ENCODE measurements around the gene CUL4B.
"Not testable (repeated sequence)": the region's sequence is repeated elsewhere in the genome, so short reads cannot be mapped to it uniquely, and the experiment has no call there.

The CUL4B gene

GRCh38 chrX:120560842-120561633, at the start of gene CUL4B:
Gene CUL4B, minus strand, starts transcription at chrX:120560962. Its CDS starts 324 bp downstream, at chrX:120560638.
- DNase-seq (ENCODE audit: low read depth) = peak; percentile 97

GRCh38 chrX:120604361-120604782, 43.6 kb upstream of the CUL4B start:
- peak; percentile 71 for DNase-seq (ENCODE audit: low read depth)

GRCh38 chrX:120603707-120604360, 43.1 kb upstream of the CUL4B start, which contains the start of gene MCTS1:
Gene MCTS1, plus strand, starts transcription at chrX:120604101. Its CDS starts 136 bp downstream, at chrX:120604237.
- peak; percentile 97 for DNase-seq (ENCODE audit: low read depth)

GRCh38 chrX:120585702-120586101, 24.9 kb upstream of the CUL4B start:
- no peak for DNase-seq (ENCODE audit: low read depth)

DNA sequence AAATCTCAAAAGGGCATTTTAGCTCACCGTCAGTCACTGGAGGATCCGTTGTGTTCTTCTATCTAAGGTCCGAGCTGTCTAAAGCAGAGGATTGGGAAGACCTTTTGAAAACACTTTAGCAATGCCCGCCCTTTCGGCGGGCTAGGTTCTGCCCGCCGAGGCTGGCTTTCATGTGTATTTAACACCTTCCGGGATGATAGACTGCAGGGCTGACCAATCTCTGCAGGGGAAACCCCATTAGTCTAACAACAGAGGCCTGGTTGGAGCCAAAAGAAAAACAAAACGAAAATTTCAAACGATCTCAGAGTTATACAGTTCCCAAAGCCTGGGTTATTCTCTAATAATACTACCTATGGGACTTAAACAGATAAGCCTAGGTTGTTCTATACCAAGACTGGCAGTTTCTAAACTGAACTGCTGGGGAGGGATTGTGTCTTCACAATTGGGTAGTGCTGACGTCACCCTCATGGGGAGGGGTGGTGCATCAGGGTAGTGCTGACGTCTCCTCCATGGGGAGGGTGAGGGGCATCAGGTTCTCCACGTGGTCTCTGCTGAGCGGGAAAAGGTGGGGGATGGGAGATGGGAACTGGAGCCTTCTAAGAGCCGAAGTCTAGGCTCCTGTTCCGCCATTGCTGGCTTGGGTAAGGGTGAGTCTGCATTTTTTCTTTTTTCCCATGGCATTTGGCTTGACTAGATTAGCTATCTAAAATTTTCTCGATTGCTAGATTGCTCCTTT, 14.8 kb upstream of the CUL4B start:
- DNase-seq (ENCODE audit: low read depth) = no peak

GRCh38 chrX:120573806-120574205, 13.0 kb upstream of the CUL4B start:
- DNase-seq (ENCODE audit: low read depth) = not testable (repeated sequence)

GRCh38 chrX:120570011-120570600, 9.3 kb upstream of the CUL4B start:
- DNase-seq (ENCODE audit: low read depth) = no peak

DNA sequence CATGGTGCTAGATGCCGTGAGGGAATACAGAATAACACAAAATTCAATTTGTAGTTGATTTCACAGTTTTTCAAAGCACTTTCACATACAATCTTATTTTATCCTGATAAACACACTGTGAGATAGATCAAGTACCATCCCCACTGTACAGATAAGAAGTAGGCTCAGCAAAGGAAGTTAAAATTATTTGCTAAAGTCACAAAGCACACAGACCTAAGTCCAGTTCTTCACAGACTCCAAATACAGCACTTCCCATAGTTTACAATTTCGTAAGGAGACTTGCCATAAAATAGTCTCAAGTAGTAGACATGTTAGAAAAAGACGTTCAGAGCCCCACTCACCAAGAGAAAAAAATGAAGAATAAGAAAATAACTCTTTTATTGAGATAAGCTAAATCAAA, 7.8 kb upstream of the CUL4B start:
- DNase-seq (ENCODE audit: low read depth) = no peak

GRCh38 chrX:120568035-120568434, 7.3 kb upstream of the CUL4B start:
- no peak for DNase-seq (ENCODE audit: low read depth)

- no peak for DNase-seq (ENCODE audit: low read depth)
Observed at GRCh38 chrX:120566817-120567216, 6.1 kb upstream of the CUL4B start.

GRCh38 chrX:120564925-120565324, 4.2 kb upstream of the CUL4B start:
- DNase-seq (ENCODE audit: low read depth) = no peak

- DNase-seq (ENCODE audit: low read depth) = no peak
Observed at GRCh38 chrX:120562569-120562926, 1.8 kb upstream of the CUL4B start.

DNA sequence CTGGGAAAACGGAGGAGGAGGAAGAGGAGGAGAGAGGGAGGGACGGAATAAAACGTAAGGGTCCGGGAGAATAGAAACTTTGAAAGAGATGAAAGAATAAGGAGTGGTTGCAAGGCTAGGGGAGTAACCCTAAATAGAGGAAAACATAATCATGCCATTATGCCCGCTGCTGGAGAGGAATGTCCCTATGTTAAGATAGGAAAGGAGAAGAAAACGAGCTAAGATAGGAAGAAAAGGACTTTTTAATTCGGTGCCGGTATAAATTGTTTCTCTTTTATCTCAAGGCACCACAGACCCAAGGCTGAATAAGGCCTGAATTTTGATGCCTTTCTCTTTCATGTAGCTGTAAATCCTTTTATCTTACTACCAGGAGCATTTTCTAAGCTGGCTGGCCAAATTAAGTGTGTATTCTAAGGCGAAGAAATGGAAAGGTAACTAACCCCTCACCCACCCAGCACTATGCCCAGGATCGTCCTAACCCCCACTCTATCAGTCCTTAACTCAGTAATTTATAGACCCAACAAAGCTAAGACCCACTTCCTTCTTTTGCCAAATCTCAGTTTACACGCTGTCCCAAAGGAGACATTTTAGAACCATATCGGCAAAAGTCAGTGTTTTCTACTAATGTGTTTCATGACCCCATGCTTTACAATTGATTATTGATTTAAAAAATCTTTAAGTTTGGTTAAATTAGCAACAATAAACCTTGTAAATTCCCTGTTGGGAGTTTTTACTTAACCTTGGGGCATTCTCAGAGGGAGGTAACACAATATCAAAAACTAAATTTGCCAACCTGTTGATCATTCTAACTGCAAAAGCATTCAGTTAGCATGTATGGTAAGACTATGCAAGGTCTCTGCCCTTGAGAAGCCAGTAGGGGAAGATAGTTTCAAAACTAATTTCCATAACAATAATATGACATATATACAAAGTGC, 1.1 kb upstream of the CUL4B start:
- DNase-seq (ENCODE audit: low read depth) = no peak

GRCh38 chrX:120560405-120560841, 339 bp downstream of the CUL4B start:
- no peak for DNase-seq (ENCODE audit: low read depth)

GRCh38 chrX:120559804-120560203, 958 bp downstream of the CUL4B start:
- DNase-seq (ENCODE audit: low read depth) = no peak

DNA sequence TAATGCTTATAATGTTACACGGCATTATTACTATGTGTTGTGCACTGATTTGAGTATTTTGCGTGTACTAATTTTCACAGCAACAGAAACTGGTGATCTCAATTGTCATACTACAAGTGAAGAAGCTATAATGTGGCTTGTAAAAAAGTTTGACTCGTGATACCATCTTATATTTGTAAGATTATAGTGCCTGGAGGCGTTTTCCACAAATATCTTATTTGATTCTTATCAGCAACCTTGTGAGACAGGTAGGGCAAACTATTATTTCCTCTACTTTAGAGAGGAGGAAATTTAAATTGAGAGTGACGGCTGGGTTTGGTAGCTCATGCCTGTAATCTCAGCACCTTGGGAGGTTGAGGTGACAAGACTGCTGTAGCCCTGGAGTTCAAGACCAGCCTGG, 4.5 kb downstream of the CUL4B start:
- DNase-seq (ENCODE audit: low read depth) = no peak

DNA sequence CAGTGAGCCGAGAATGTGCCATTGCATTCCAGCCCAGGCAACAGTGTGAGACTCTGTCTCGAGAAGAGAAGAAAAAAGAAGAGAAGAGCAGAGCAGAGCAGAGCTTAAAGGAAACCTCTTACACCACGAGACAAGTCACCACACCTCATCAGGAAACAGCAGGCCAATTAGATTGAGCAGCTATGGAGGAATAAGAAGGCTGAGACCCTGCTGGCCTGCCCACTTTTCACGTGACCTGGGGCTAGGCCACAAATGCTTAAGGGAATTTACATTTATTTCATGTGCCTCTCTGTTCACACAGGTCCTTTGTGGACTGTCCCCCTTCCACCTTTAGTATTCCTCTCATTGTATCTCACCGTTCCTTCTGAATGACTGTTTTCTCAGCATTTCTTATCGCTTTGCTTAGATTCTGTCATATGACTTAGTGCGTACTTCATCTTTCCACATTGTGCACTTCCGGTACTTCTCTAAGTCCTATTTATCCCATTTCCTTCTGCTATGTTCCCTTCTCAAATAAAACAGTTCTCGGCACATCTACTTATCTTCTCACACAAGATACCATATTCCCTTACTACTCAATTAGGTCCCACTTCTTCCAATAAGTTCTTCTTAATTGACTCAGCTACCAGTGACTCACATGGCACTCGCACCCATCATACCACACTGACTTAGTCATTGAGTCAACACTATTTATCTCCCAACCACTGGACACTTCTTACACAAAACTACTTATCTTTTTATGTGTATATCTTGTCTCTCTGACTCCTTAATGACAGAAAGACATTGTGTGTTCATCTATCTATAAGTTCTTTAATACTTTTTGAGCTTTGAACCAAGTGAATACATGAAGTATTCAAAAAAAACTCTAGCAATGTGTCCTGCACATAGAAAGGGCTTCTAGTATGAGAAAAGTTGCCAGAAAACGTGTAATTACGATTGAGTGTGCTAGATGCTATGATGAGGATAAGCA, 11.0 kb downstream of the CUL4B start:
- peak; percentile 95 for DNase-seq (ENCODE audit: low read depth)

- no peak for DNase-seq (ENCODE audit: low read depth)
Observed at GRCh38 chrX:120536061-120536460, 24.7 kb downstream of the CUL4B start.

- peak; percentile 23 for DNase-seq (ENCODE audit: low read depth)
Observed at GRCh38 chrX:120534413-120535205, 26.2 kb downstream of the CUL4B start.
